Fibroblast of the aortic adventitia (primary cell): Measurements from ENCODE around the gene NPPA. TPM values are rescaled to one million over a fixed set of nuclear protein-coding genes. Genes with fewer than 3 reads are reported as not detected.
"Not testable (repeated sequence)": the region's sequence is repeated elsewhere in the genome, so short reads cannot be mapped to it uniquely, and the experiment has no call there.

Experiments
- DNase-seq: peaks from one replicate; pipeline ENCODE4 v3.0.0-alpha.2; 2010; ENCODE audit warnings: low read depth
- H3K4me3 ChIP-seq: 2 replicates; pipeline ENCODE4 v1.5.1; 2011; ENCODE audit warnings: low read depth, mild to moderate bottlenecking, control low read depth, low read length, moderate library complexity
- total RNA-seq: library from RNA; depleted of rRNA; stranded (reverse); fragments of >200 nt; gene quantifications from 2 replicates; pipeline ENCODE4 v1.2.3, GENCODE V29; 2012; ENCODE audit warnings: low replicate concordance
- TF ChIP-seq, protein P1 (sequence below): IDR thresholded peaks from 2 replicates; pipeline ENCODE4 v1.5.1; 2011; ENCODE audit warnings: mild to moderate bottlenecking, low read length, control low read depth, inconsistent platforms; ENCODE audit not compliant: insufficient read depth

The NPPA gene
- not detected in 2 replicates for total RNA-seq

DNA sequence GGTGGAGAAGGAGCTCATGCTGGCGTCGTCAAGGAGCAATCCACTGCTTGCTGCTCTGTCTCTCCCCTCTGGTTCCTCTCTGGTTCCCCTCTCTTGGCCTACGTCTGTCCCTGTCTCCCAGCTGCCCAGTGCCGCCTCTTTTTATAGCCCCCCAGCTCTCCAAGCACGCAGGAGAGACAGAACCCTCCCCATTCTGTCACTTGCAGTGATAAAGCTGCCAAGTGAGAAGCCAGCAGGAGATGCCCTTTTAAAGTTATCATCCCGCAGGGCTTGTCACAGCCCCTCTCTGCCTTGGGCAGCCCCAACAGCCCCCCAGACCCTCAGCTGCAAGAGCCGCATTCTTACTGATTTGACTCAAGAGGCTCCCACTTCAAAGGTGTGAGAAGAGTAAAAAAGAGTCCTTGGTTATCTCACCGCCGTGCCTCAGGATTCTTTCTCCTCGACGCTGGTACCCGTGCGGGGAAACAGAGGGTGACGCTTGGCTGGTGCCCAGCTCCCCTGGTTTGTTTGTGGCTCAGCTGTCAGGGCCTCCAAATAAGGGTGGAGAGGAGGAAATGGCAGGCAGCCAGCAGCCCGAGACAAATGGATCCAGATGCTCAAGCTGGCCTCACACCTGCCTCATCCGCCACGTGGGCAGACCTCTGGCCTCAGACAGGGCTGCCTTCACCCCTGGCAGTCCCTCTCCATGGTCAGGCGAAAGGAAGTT lies at the start of gene NPPA:
NPPA (minus strand) TSS at position 117 of the 706 bp plus-strand sequence; CDS start at position 18, 99 bp downstream.
- TF ChIP-seq, protein P1, sequence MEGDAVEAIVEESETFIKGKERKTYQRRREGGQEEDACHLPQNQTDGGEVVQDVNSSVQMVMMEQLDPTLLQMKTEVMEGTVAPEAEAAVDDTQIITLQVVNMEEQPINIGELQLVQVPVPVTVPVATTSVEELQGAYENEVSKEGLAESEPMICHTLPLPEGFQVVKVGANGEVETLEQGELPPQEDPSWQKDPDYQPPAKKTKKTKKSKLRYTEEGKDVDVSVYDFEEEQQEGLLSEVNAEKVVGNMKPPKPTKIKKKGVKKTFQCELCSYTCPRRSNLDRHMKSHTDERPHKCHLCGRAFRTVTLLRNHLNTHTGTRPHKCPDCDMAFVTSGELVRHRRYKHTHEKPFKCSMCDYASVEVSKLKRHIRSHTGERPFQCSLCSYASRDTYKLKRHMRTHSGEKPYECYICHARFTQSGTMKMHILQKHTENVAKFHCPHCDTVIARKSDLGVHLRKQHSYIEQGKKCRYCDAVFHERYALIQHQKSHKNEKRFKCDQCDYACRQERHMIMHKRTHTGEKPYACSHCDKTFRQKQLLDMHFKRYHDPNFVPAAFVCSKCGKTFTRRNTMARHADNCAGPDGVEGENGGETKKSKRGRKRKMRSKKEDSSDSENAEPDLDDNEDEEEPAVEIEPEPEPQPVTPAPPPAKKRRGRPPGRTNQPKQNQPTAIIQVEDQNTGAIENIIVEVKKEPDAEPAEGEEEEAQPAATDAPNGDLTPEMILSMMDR: no peak
- no peak within 1 kb of the TSS for H3K4me3 ChIP-seq
- no peak for DNase-seq

DNA sequence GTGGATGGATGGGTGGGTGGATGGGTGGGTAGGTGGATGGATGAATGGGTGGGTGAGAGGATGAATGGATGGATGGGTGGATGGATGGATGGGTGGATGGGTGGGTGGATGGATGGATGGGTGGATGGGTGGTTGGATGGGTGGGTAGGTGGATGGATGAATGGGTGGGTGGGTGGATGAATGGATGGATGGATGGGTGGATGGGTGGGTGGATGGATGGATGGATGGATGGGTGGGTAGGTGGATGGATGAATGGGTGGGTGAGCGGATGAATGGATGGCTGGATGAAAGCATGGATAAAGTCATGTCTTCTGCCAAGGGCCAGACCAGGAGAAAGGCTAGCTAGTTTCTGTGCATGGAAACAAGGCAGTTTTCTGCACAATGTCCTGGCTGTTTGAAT lies 46.9 kb upstream of the NPPA start:
- not testable (repeated sequence) for DNase-seq, H3K4me3 ChIP-seq

DNA sequence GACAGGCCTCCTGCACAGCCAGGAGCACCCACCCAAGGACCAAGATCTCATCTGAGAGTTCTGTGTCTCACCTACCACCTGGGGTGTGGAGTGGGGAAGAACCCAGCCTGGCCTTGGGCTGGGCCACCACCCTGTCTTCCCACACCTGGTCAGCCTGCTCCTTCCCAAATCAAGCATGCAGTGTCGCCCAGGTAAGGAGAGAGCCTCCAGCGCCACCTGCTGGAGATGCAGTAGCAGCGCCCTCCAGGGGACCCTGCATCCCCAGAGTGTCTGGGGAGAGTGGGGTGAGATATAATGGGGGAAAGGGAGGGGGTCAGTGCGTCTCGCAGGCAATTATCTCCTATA lies 46.3 kb upstream of the NPPA start:
- TF ChIP-seq, protein P1: peak; percentile 95
- DNase-seq: peak; percentile 34
- no peak overlapping the region for H3K4me3 ChIP-seq

DNA sequence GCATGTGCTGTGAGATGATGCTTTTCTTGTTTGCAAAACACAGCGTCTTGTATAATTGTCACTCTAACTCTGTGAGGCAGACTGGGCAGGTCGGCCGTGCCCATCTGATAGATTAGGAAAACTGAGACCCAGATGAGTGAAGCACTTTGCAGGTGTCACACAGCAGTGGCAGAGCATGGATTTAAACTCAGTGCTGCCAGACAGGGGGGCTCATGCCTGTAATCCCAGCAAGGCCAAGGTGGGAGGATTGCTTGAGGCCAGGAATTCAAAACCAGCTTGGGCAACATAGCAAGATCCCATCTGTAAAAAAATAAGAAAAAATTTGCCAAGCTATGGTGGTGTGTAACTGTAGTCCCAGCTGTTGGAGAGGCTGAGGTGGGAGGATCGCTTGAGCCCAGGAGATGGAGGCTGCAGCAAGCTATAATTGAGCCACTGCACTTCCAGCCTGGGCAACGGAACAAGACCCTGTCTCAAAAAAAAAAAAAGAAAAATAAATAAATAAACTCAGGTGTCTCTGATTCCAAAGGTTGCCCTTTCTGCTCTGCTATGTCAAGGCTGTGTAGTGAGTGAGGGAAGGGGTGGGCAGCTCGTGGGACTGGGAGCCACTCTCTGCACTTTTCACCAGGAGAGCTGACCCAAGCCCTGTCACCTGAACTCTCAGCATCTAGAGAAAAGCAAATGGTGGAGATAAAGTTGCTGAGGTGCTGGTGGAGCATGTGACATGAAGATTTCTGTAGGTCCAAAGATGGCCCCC lies 44.0 kb upstream of the NPPA start:
- no peak overlapping the region for H3K4me3 ChIP-seq
- no peak for DNase-seq
- TF ChIP-seq, protein P1: no peak

DNA sequence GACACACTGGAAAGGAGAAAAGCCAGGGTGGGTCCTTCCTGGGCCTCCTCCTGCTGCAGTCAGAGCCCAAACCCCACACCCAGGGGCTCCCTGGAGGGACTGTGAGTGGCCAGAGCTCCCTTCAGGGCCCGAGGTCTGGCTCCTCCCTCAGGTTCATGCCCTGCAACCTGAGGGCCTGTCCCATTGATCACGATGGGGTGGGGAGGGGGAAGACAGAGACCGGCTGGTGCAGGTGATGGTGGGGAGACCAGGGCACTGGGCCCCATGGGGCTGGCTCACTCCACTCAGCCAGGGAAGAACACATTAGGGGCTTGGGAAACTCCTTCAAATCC lies 41.3 kb upstream of the NPPA start:
- H3K4me3 ChIP-seq: no peak overlapping the region
- TF ChIP-seq, protein P1: no peak
- DNase-seq: no peak

DNA sequence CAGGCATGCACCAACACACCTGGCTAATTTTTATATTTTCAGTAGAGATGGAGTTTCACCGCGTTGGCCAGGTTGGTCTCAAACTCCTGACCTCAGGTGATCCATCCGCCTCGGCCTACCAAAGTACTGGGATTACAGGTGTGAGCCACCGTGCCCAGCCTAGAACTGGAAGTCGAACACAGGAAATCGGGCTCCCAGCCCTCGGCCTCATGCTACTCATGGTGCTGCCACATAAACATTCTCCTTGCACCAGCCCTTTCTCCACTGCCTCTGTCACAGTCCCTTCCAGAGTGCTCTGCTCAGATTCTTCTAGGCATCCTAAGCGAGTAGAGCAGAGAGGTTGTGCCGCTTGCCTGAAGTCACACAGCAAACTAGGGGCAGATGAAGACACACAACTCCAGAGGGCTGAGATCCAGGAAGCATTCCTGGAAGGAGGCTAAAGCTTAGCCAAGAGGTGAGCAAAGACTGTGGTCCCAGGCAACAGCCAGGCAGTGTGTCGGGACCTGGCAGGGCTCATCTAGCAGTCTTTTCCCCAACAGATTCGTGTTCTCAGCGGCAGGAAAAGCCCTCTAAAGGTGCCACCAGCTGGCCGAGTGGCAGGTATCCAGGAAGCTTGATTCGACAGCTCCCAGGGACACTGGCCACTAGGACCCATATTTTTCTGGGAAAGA lies 40.8 kb upstream of the NPPA start:
- no peak for DNase-seq
- H3K4me3 ChIP-seq: no peak overlapping the region
- TF ChIP-seq, protein P1: no peak

DNA sequence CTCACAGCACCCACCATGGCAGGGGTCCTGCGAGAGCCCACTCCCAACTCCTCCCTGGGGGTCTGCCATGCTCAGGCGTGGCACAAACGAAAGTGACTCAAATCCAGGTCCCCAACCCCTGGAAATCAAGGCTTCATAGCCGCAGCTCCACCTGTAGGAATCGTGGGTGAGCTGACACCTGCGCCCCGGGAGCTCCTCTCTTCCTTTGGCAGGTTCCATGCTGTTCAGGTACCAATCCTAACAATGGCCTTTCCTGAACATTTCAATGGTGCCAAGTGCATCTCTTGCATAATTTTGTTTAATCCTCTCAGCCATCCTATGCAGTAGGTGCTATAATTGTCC lies 40.1 kb upstream of the NPPA start:
- TF ChIP-seq, protein P1: no peak
- no peak for DNase-seq
- H3K4me3 ChIP-seq: no peak overlapping the region
